ENCODE data around the gene TANGO6. TPM values are rescaled to one million over a fixed set of nuclear protein-coding genes. Genes with fewer than 3 reads are reported as not detected.
A peak's percentile ranks its signal among the peaks of the same experiment; 100 is the strongest.

TANGO6 gene
- total RNA-seq, 1 experiment from 2014 or later = 18.0 TPM

DNA sequence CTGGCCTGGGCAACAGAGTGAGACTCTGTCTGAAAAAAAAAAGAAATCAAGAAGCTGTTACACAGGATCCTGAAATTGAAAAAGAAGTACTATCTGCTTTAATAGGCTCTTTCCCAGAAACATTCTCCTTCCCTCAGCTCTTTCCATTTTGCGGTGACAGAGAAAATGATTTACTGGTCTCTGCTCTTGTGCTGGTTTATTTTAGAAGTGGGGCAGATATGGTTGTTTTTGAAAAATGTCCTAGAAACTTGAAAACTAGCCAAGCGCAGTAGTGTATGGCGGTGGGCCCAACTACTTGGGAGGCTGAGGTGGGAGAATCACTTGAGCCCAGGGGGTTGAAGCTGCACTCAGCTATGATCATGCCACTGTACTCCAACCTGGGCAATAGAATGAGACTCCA lies 28.8 kb upstream of the TANGO6 start:
- H3K4me1 ChIP-seq (ENCODE audit: insufficient read depth, low read length, poor library complexity, severe bottlenecking) = no peaks in the 10 kb centered on the region
- ChIA-PET POLR2A (ENCODE audit: low non-redundant PET) (no interaction called here), CTCF (no interaction called here)
- DNase-seq (ENCODE audit: low spot score) = no peak
- H3K9me3 ChIP-seq (ENCODE audit: low read depth, low read length, poor library complexity, severe bottlenecking) = no peaks in the 10 kb centered on the region
- no peaks in the 10 kb centered on the region for H3K27me3 ChIP-seq (replicated peaks; ENCODE audit: insufficient read depth, low read depth, low read length, poor library complexity)
- intact Hi-C loops (cut with micrococcal nuclease; ENCODE audit: unreplicated experiment) = no loop called here
- no peak overlapping the region for H3K4me3 ChIP-seq (ENCODE audit: low read depth, low read length, poor library complexity, severe bottlenecking)
- BruUV-seq (replicated peaks) = no TSS peak
- H3K27ac ChIP-seq (ENCODE audit: low read depth, low read length, poor library complexity, severe bottlenecking) = no peak overlapping the region
- TF ChIP-seq EZH2 (IDR thresholded peaks at IDR 0.05; ENCODE audit: borderline replicate concordance, low read depth, low read length, poor library complexity, severe bottlenecking) = no peak
- TF ChIP-seq, protein P1, sequence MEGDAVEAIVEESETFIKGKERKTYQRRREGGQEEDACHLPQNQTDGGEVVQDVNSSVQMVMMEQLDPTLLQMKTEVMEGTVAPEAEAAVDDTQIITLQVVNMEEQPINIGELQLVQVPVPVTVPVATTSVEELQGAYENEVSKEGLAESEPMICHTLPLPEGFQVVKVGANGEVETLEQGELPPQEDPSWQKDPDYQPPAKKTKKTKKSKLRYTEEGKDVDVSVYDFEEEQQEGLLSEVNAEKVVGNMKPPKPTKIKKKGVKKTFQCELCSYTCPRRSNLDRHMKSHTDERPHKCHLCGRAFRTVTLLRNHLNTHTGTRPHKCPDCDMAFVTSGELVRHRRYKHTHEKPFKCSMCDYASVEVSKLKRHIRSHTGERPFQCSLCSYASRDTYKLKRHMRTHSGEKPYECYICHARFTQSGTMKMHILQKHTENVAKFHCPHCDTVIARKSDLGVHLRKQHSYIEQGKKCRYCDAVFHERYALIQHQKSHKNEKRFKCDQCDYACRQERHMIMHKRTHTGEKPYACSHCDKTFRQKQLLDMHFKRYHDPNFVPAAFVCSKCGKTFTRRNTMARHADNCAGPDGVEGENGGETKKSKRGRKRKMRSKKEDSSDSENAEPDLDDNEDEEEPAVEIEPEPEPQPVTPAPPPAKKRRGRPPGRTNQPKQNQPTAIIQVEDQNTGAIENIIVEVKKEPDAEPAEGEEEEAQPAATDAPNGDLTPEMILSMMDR (conservative IDR thresholded peaks at IDR 0.05; ENCODE audit: low read depth, low read length) = no peak
- H3K36me3 ChIP-seq (ENCODE audit: insufficient read depth, low read length, poor library complexity, severe bottlenecking) = no peaks in the 10 kb centered on the region

DNA sequence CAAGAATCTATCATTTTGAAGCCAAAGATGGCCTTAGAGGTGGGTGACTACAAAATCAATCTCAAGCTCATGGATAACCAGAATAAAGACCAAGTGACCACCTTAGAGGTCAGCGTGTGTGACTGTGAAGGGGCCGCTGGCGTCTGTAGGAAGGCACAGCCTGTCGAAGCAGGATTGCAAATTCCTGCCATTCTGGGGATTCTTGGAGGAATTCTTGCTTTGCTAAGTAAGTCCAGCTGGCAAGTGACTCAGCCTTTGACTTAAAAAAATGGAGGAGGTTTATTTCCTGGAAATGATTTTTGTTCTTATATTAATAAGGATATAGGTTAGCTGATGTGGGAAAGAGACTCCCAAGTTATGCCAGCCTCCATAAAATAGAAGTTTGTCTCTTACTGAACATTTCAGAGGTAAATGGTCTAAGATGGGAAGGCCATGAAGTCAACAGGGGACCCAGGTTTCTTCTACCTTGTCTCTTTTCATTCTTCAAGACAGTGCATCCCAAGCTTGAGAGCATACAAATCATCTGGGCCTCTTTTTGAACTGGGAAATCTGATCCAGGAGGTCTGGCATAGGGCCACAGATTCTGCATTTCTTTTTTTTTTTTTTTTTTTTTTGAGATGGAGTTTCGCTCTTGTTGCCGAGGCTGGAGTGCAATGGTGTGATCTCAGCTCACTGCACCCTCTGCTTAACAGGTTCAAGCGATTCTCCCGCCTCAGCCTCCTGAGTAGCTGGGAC lies 19.8 kb upstream of the TANGO6 start:
- POLR2A ChIA-PET (ENCODE audit: low non-redundant PET) = no interaction called here
- H3K27ac ChIP-seq (ENCODE audit: low read depth, low read length, poor library complexity, severe bottlenecking) = no peak overlapping the region

DNA sequence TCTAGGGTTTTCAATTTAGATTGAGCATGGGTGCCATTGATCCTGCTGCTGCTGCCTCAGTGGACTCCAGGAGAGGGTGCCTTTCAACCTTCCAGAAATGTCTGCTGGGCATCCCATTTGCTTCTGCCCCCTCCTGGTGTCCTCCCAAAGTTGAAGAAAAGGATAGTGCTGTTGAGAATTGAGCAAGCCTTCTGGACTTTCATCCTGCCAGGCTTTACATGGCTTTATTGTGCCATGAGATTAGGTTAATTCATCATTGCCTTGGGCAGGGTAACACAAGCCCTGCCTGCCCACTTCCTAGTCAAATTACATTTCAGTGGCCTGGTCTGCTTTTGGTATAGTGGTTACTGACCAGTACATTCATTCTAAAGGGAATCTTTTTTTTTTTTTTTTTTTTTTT lies 17.9 kb upstream of the TANGO6 start:
- no peaks in the 10 kb centered on the region for H3K27me3 ChIP-seq (replicated peaks; ENCODE audit: insufficient read depth, low read depth, low read length, poor library complexity)
- no peaks in the 10 kb centered on the region for H3K9me3 ChIP-seq (ENCODE audit: low read depth, low read length, poor library complexity, severe bottlenecking)
- DNase-seq (ENCODE audit: low spot score) = no peak
- ChIA-PET CTCF (no interaction called here), POLR2A (ENCODE audit: low non-redundant PET) (no interaction called here)
- no TSS peak for BruUV-seq (replicated peaks)
- no peak overlapping the region for H3K4me3 ChIP-seq (ENCODE audit: low read depth, low read length, poor library complexity, severe bottlenecking)
- intact Hi-C loops (cut with micrococcal nuclease; ENCODE audit: unreplicated experiment) = no loop called here
- no peak overlapping the region for H3K27ac ChIP-seq (ENCODE audit: low read depth, low read length, poor library complexity, severe bottlenecking)
- TF ChIP-seq, protein P1 (conservative IDR thresholded peaks at IDR 0.05; ENCODE audit: low read depth, low read length) = no peak
- TF ChIP-seq EZH2 (IDR thresholded peaks at IDR 0.05; ENCODE audit: borderline replicate concordance, low read depth, low read length, poor library complexity, severe bottlenecking) = no peak
- H3K36me3 ChIP-seq (ENCODE audit: insufficient read depth, low read length, poor library complexity, severe bottlenecking) = no peaks in the 10 kb centered on the region
- H3K4me1 ChIP-seq (ENCODE audit: insufficient read depth, low read length, poor library complexity, severe bottlenecking) = no peaks in the 10 kb centered on the region

More for the DNA sequence above, 19.8 kb upstream of the TANGO6 start:
- BruUV-seq (replicated peaks) = no TSS peak
- Histone ChIP-seq H3K27me3 (replicated peaks; ENCODE audit: insufficient read depth, low read depth, low read length, poor library complexity) (no peaks in the 10 kb centered on the region), H3K4me3 (ENCODE audit: low read depth, low read length, poor library complexity, severe bottlenecking) (no peak overlapping the region), H3K36me3 (ENCODE audit: insufficient read depth, low read length, poor library complexity, severe bottlenecking) (no peaks in the 10 kb centered on the region), H3K9me3 (ENCODE audit: low read depth, low read length, poor library complexity, severe bottlenecking) (no peaks in the 10 kb centered on the region), H3K4me1 (ENCODE audit: insufficient read depth, low read length, poor library complexity, severe bottlenecking) (no peaks in the 10 kb centered on the region)
- no peak for TF ChIP-seq EZH2 (IDR thresholded peaks at IDR 0.05; ENCODE audit: borderline replicate concordance, low read depth, low read length, poor library complexity, severe bottlenecking)
- TF ChIP-seq, protein P1 (conservative IDR thresholded peaks at IDR 0.05; ENCODE audit: low read depth, low read length) = no peak
- peak; percentile 11 for DNase-seq (ENCODE audit: low spot score)
- intact Hi-C loops (cut with micrococcal nuclease; ENCODE audit: unreplicated experiment) = no loop called here
- CTCF ChIA-PET = no interaction called here
